GM12878 (cell line): Measurements from ENCODE around the gene BTG2.

Experiments
- CTCF ChIP-seq, 3 experiments: IDR thresholded peaks in 2 of 3; conservative IDR thresholded peaks in 1 of 3; 2 replicates each; pipeline ENCODE4 v1.5.1; 2011; ENCODE audit warnings: low read depth in 3 of 3, low read length in 3 of 3, mild to moderate bottlenecking in 3 of 3, control low read depth in 2 of 3, moderate library complexity in 2 of 3, inconsistent platforms in 1 of 3, mixed read lengths in 1 of 3; ENCODE audit not compliant: control insufficient read depth in 2 of 3, insufficient read depth in 1 of 3; ENCODE audit errors: extremely low read depth in 1 of 3
- EP300 ChIP-seq, 2 experiments: fragments of 150-350 bp in 1 of 2; IDR thresholded peaks; 2 replicates each; pipeline ENCODE4 v1.6.1; 2011 to 2012; ENCODE audit warnings: low read depth in 2 of 2, low read length in 2 of 2, borderline replicate concordance in 1 of 2, improper control_type of control experiment in 1 of 2, inconsistent platforms in 1 of 2; ENCODE audit not compliant: control insufficient read depth in 1 of 2
- POLR2A ChIP-seq: IDR thresholded peaks from 2 replicates; pipeline ENCODE4 v1.6.1; 2011; ENCODE audit warnings: low read depth, mild to moderate bottlenecking, low read length
- PRDM15 ChIP-seq: fragments of 450-650 bp; formaldehyde crosslinking; IDR thresholded peaks from 2 replicates; pipeline ENCODE4 v1.4.0; 2020; ENCODE audit warnings: mild to moderate bottlenecking, moderate library complexity
- RCOR1 ChIP-seq: conservative IDR thresholded peaks from 2 replicates; pipeline ENCODE4 v1.6.1; 2012; ENCODE audit warnings: low read depth, low read length, improper control_type of control experiment
- TAF1 ChIP-seq: IDR thresholded peaks from 2 replicates; pipeline ENCODE4 v1.6.1; 2011; ENCODE audit warnings: mild to moderate bottlenecking, low read depth, low read length, borderline replicate concordance
- ZBTB33 ChIP-seq: fragments of 450-650 bp; IDR thresholded peaks from 2 replicates; pipeline ENCODE4 v1.6.1; 2017; ENCODE audit warnings: mild to moderate bottlenecking
- TF ChIP-seq, protein P1 (sequence below): fragments of 450-650 bp; formaldehyde crosslinking; IDR thresholded peaks from 2 replicates; pipeline ENCODE4 v1.5.0; 2022; ENCODE audit warnings: mild to moderate bottlenecking, missing genetic modification characterization
- TF ChIP-seq, protein P2 (sequence below): fragments of 450-650 bp; IDR thresholded peaks from 2 replicates; pipeline ENCODE4 v1.6.1; 2017; ENCODE audit warnings: mild to moderate bottlenecking, moderate library complexity

DNA sequence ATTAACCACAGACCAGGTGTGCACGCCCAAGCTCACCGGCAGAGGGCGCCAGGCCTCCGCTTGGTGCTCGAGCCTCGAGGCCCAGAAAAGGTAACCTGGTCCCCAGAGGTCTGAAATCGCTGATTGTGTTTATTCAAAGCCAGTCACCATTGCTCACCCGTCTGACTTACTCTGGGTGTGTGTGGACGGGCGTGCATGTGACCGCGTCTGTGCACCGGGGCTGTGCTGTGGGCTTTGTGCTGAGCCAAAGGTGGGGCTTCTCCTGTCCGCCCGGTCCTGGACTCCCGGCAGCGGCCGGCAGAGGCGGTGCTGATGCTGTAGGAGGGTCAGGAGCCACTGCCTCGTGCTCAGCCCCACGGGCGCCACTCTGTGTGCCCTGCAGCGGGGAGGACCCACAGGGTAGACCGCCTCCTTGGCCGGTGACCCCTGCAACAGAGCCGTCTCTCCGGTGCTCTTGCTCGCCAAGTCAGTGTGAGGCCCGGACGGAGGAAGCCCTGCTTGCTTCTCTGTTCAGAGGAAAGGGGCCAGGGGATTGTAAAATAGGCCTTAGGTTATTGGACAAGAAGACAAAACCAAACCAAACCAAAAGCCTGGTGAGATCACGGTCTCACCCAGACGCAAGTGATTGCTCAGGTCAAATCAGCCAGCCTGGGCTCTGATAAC is 32.0 kb upstream of the BTG2 start:
- TF ChIP-seq POLR2A = peak; percentile 70
- peak; percentile 44; the same call in 1 of the 2 replicates for TF ChIP-seq TAF1
- TF ChIP-seq, protein P1, sequence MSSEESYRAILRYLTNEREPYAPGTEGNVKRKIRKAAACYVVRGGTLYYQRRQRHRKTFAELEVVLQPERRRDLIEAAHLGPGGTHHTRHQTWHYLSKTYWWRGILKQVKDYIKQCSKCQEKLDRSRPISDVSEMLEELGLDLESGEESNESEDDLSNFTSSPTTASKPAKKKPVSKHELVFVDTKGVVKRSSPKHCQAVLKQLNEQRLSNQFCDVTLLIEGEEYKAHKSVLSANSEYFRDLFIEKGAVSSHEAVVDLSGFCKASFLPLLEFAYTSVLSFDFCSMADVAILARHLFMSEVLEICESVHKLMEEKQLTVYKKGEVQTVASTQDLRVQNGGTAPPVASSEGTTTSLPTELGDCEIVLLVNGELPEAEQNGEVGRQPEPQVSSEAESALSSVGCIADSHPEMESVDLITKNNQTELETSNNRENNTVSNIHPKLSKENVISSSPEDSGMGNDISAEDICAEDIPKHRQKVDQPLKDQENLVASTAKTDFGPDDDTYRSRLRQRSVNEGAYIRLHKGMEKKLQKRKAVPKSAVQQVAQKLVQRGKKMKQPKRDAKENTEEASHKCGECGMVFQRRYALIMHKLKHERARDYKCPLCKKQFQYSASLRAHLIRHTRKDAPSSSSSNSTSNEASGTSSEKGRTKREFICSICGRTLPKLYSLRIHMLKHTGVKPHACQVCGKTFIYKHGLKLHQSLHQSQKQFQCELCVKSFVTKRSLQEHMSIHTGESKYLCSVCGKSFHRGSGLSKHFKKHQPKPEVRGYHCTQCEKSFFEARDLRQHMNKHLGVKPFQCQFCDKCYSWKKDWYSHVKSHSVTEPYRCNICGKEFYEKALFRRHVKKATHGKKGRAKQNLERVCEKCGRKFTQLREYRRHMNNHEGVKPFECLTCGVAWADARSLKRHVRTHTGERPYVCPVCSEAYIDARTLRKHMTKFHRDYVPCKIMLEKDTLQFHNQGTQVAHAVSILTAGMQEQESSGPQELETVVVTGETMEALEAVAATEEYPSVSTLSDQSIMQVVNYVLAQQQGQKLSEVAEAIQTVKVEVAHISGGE (CRISPR knock-in tag) = no peak
- TF ChIP-seq PRDM15 (CRISPR knock-in tag) = no peak
- peak; percentile 83; the same call in 1 of the 2 replicates for TF ChIP-seq RCOR1
- TF ChIP-seq, protein P2, sequence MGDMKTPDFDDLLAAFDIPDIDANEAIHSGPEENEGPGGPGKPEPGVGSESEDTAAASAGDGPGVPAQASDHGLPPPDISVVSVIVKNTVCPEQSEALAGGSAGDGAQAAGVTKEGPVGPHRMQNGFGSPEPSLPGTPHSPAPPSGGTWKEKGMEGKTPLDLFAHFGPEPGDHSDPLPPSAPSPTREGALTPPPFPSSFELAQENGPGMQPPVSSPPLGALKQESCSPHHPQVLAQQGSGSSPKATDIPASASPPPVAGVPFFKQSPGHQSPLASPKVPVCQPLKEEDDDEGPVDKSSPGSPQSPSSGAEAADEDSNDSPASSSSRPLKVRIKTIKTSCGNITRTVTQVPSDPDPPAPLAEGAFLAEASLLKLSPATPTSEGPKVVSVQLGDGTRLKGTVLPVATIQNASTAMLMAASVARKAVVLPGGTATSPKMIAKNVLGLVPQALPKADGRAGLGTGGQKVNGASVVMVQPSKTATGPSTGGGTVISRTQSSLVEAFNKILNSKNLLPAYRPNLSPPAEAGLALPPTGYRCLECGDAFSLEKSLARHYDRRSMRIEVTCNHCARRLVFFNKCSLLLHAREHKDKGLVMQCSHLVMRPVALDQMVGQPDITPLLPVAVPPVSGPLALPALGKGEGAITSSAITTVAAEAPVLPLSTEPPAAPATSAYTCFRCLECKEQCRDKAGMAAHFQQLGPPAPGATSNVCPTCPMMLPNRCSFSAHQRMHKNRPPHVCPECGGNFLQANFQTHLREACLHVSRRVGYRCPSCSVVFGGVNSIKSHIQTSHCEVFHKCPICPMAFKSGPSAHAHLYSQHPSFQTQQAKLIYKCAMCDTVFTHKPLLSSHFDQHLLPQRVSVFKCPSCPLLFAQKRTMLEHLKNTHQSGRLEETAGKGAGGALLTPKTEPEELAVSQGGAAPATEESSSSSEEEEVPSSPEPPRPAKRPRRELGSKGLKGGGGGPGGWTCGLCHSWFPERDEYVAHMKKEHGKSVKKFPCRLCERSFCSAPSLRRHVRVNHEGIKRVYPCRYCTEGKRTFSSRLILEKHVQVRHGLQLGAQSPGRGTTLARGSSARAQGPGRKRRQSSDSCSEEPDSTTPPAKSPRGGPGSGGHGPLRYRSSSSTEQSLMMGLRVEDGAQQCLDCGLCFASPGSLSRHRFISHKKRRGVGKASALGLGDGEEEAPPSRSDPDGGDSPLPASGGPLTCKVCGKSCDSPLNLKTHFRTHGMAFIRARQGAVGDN = peak; percentile 84
- peak; percentile 90 to 95 (median 90) for TF ChIP-seq CTCF (IDR thresholded peaks at IDR 0.05 in 2 of 3, conservative IDR thresholded peaks at IDR 0.05 in 1 of 3; ENCODE audit: control insufficient read depth in 2 of 3, extremely low read depth in 1 of 3, insufficient read depth in 1 of 3, low read depth in 3 of 3, low read length in 3 of 3)
- TF ChIP-seq ZBTB33 = no peak
- no peak for TF ChIP-seq EP300 (IDR thresholded peaks at IDR 0.05; ENCODE audit: borderline replicate concordance in 1 of 2, control insufficient read depth in 1 of 2, low read depth in 2 of 2, low read length in 2 of 2)
